ENCODE measurements around the gene HHIP.

The HHIP gene

DNA sequence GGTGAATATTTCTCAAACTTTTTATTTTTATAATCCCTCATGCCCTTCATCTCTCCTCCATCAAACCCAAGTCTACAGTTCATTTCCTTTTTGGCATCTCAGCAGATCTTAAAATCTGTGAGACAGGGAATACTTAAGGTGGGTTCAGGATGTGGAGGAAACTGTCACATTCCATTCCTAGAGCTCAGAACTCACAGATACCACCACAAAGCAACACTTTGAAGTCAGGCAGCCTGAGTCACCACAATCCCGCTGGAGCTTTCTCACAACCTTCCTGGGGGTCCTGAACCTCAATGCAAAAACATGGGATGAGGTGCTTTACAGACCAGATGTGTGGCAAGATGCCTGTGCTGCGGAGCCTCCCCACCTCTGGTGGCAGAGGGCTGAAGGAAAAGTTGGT lies 63.2 kb downstream of the HHIP start:
- no peaks in the 10 kb centered on the region for H3K9me3 ChIP-seq (ENCODE audit: control insufficient read depth, insufficient read depth, low read depth, low read length)
- H3K4me3 ChIP-seq (ENCODE audit: low read depth, low read length): no peak overlapping the region
- H3K27ac ChIP-seq (ENCODE audit: low read depth, low read length): no peak overlapping the region
- no peaks in the 10 kb centered on the region for H3K27me3 ChIP-seq (ENCODE audit: control insufficient read depth, insufficient read depth, low read length)
- peaks cover 7% of the 10 kb centered on the region; the same call in 1 of the 2 replicates for H3K4me1 ChIP-seq (ENCODE audit: control insufficient read depth, insufficient read depth, low read length)
- H3K36me3 ChIP-seq (ENCODE audit: control insufficient read depth, insufficient read depth, low read length): no peaks in the 10 kb centered on the region
- no peak overlapping the region for H3K9ac ChIP-seq (ENCODE audit: low read length)

DNA sequence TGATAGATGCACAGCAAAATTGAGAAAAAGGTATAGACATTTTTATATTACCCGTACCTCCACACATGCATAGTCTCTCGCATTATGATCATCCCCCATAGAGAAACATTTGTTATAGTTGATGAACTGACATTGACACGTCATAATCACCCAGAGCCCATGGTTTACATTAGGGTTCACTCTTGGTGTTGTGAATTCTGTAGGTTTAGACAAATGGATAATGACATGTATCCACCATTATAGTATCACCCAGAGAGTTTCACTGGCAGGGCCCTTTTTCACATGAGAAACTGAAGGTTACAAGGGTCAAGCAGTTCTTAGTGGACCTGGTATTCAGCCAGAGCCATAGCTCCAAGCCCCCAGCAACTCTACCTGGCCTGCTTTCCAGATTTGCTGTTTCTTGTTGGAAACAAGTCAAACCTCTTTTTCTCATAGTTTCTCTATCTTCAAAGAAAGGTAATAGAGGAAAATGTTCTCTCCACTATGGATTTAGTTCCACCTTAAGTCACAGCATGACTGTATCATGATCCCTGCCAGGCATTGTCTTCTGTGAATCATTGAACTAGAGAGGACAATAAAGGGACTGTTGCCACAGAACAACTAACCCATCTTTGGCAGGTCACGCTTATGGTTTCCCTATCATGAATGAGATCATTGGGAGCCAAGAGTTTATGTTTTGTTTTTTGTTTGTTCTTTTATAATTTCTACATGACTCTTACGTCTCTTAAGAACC lies 64.0 kb downstream of the HHIP start:
- Histone ChIP-seq H3K9ac (ENCODE audit: low read length) (no peak overlapping the region), H3K36me3 (ENCODE audit: control insufficient read depth, insufficient read depth, low read length) (no peaks in the 10 kb centered on the region), H3K4me3 (ENCODE audit: low read depth, low read length) (no peak overlapping the region), H3K9me3 (ENCODE audit: control insufficient read depth, insufficient read depth, low read depth, low read length) (no peaks in the 10 kb centered on the region), H3K27ac (ENCODE audit: low read depth, low read length) (no peak overlapping the region), H3K27me3 (ENCODE audit: control insufficient read depth, insufficient read depth, low read length) (no peaks in the 10 kb centered on the region), H3K4me1 (ENCODE audit: control insufficient read depth, insufficient read depth, low read length) (peaks cover 7% of the 10 kb centered on the region; the same call in 1 of the 2 replicates)

DNA sequence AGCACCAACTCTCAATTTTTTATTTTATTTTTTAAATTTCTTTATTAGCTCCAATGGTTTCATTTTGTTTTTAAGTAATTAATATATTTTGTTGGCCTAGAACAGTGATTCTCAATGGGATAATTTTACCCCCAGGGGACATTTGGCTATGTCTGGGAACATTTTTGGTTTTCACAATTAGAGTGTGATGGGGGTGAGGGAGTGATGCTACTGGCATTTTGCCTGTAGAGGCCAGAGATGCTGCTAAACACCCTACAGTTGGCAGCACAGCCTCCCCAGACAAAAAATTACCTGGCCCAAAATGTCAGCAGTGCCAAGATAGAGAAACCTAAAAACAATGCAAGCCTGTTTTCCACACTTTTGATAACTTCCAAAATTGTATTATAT lies 64.6 kb downstream of the HHIP start:
- no peak overlapping the region for H3K4me3 ChIP-seq (ENCODE audit: low read depth, low read length)
- no peaks in the 10 kb centered on the region for H3K9me3 ChIP-seq (ENCODE audit: control insufficient read depth, insufficient read depth, low read depth, low read length)
- peaks cover 7% of the 10 kb centered on the region; the same call in 1 of the 2 replicates for H3K4me1 ChIP-seq (ENCODE audit: control insufficient read depth, insufficient read depth, low read length)
- H3K36me3 ChIP-seq (ENCODE audit: control insufficient read depth, insufficient read depth, low read length): no peaks in the 10 kb centered on the region
- no peak overlapping the region for H3K27ac ChIP-seq (ENCODE audit: low read depth, low read length)
- H3K27me3 ChIP-seq (ENCODE audit: control insufficient read depth, insufficient read depth, low read length): no peaks in the 10 kb centered on the region
- no peak overlapping the region for H3K9ac ChIP-seq (ENCODE audit: low read length)

DNA sequence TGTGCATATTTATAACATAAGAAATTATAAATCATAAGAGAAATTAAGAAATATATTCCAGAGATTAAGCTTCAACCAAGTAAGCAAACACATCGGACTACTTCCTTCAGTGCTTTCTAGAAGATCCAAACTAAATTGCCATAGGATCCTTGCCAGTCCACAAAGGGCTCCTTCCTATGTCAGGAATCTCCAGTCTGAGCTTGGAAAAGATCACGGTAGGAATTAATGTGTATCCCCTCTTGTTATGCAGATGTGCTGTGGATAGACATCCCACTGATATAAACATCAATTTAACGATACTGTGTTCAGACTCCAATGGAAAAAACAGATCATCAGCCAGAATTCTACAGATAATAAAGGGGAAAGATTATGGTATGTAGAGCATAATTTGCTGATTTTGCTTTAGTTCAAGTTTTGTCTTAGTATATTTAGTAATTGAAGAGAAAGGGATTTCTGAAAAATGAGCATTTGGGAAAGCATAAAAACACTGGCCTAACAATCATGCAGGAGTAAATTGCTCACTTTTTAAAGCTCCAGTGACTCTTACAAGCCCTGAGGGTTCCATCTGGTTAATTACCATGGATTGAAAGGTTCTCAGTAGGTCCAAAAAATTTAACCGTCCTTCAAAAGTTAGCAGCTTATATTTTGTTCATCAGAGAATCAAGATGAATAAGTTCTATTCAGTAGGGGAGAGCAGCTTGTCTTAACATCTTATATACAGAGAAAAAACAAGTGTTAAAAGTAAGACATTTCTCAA lies 65.9 kb downstream of the HHIP start:
- Histone ChIP-seq H3K4me3 (ENCODE audit: low read depth, low read length) (no peak overlapping the region), H3K4me1 (ENCODE audit: control insufficient read depth, insufficient read depth, low read length) (0 out of 2 replicates have a peak, but pooled peaks cover 5% of the 10 kb centered on the region), H3K27me3 (ENCODE audit: control insufficient read depth, insufficient read depth, low read length) (no peaks in the 10 kb centered on the region), H3K9ac (ENCODE audit: low read length) (no peak overlapping the region), H3K9me3 (ENCODE audit: control insufficient read depth, insufficient read depth, low read depth, low read length) (no peaks in the 10 kb centered on the region), H3K36me3 (ENCODE audit: control insufficient read depth, insufficient read depth, low read length) (no peaks in the 10 kb centered on the region), H3K27ac (ENCODE audit: low read depth, low read length) (no peak overlapping the region)

DNA sequence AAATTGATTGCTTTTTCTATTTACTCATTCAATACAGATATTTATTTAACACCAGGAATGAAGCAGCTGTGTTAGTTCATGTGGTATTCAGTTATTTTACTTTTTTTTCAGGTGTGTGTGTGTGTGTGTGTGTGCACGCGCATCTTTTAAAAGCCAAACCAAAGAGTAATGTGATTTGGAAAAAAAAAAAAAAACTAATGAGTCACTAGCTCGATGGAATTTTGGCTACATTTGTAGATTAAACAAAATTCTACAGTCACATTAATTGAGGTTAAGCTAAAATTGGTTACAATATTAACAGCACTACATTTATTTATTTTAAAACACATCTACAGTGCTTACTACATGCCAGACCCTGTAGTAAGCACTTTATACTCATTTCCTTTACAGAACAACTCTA lies 66.8 kb downstream of the HHIP start:
- Histone ChIP-seq H3K36me3 (ENCODE audit: control insufficient read depth, insufficient read depth, low read length) (no peaks in the 10 kb centered on the region), H3K27me3 (ENCODE audit: control insufficient read depth, insufficient read depth, low read length) (no peaks in the 10 kb centered on the region), H3K27ac (ENCODE audit: low read depth, low read length) (no peak overlapping the region), H3K9ac (ENCODE audit: low read length) (no peak overlapping the region), H3K9me3 (ENCODE audit: control insufficient read depth, insufficient read depth, low read depth, low read length) (no peaks in the 10 kb centered on the region), H3K4me1 (ENCODE audit: control insufficient read depth, insufficient read depth, low read length) (0 out of 2 replicates have a peak, but pooled peaks cover 5% of the 10 kb centered on the region), H3K4me3 (ENCODE audit: low read depth, low read length) (no peak overlapping the region)

DNA sequence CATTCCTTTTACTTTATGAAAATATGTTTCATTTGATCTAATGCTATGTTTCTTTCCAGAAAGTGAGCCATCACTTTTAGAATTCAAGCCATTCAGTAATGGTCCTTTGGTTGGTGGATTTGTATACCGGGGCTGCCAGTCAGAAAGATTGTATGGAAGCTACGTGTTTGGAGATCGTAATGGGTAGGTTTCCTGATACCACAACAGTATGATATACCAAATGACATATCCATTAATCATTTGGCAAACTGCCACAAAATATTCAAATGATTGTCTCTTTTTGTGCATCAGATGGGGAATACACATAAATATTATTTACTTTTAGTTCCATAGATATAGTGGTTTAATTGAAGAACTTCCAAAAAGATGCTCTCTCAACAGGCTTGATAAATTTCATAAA lies 68.2 kb downstream of the HHIP start:
- H3K27ac ChIP-seq (ENCODE audit: low read depth, low read length): no peak overlapping the region
- no peak overlapping the region for H3K9ac ChIP-seq (ENCODE audit: low read length)
- no peak overlapping the region for H3K4me3 ChIP-seq (ENCODE audit: low read depth, low read length)
- no peaks in the 10 kb centered on the region for H3K27me3 ChIP-seq (ENCODE audit: control insufficient read depth, insufficient read depth, low read length)
- H3K4me1 ChIP-seq (ENCODE audit: control insufficient read depth, insufficient read depth, low read length): 0 out of 2 replicates have a peak, but pooled peaks cover 5% of the 10 kb centered on the region
- H3K36me3 ChIP-seq (ENCODE audit: control insufficient read depth, insufficient read depth, low read length): no peaks in the 10 kb centered on the region
- H3K9me3 ChIP-seq (ENCODE audit: control insufficient read depth, insufficient read depth, low read depth, low read length): no peaks in the 10 kb centered on the region

DNA sequence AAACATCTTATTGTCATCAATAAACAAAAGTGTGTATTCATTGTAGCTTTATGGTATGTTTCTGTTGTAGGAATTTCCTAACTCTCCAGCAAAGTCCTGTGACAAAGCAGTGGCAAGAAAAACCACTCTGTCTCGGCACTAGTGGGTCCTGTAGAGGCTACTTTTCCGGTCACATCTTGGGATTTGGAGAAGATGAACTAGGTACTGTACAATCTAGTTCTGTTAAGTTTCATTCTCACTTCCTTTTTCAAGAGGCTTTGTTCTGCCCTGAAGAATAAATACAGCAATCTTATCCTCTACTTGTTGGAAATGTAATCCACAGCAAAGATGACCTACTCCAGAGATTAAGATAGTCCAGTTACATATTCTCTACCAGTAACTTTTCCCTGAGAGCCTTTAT lies 69.3 kb downstream of the HHIP start:
- H3K4me3 ChIP-seq (ENCODE audit: low read depth, low read length): no peak overlapping the region
- no peaks in the 10 kb centered on the region for H3K36me3 ChIP-seq (ENCODE audit: control insufficient read depth, insufficient read depth, low read length)

DNA sequence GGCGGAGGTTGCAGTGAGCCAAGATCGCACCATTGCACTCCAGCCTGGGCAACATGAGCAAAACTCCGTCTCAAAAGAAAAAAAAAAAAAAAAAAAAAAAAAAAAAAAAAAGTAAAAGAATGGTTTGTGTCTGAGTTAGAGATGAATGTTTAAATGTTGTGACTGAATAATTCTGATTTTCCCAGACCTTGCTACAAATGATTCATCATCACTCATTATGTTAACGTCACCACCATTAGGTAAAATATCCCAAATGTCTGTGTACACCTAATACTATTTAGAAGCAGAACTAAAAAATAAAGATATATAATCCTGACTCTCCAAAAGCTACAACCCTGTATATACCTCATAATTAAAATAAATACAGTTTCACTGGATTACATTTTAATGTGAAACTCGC lies 70.8 kb downstream of the HHIP start:
- Histone ChIP-seq H3K9me3 (ENCODE audit: control insufficient read depth, insufficient read depth, low read depth, low read length) (no peaks in the 10 kb centered on the region), H3K9ac (ENCODE audit: low read length) (no peak overlapping the region), H3K4me1 (ENCODE audit: control insufficient read depth, insufficient read depth, low read length) (peaks cover 9% of the 10 kb centered on the region; the same call in 1 of the 2 replicates), H3K27ac (ENCODE audit: low read depth, low read length) (no peak overlapping the region), H3K4me3 (ENCODE audit: low read depth, low read length) (no peak overlapping the region), H3K36me3 (ENCODE audit: control insufficient read depth, insufficient read depth, low read length) (no peaks in the 10 kb centered on the region), H3K27me3 (ENCODE audit: control insufficient read depth, insufficient read depth, low read length) (no peaks in the 10 kb centered on the region)

More for the DNA sequence above, 69.3 kb downstream of the HHIP start:
- H3K27me3 ChIP-seq (ENCODE audit: control insufficient read depth, insufficient read depth, low read length): no peaks in the 10 kb centered on the region
- no peak overlapping the region for H3K27ac ChIP-seq (ENCODE audit: low read depth, low read length)
- peaks cover 6% of the 10 kb centered on the region; the same call in 1 of the 2 replicates for H3K4me1 ChIP-seq (ENCODE audit: control insufficient read depth, insufficient read depth, low read length)
- H3K9me3 ChIP-seq (ENCODE audit: control insufficient read depth, insufficient read depth, low read depth, low read length): no peaks in the 10 kb centered on the region
- no peak overlapping the region for H3K9ac ChIP-seq (ENCODE audit: low read length)

DNA sequence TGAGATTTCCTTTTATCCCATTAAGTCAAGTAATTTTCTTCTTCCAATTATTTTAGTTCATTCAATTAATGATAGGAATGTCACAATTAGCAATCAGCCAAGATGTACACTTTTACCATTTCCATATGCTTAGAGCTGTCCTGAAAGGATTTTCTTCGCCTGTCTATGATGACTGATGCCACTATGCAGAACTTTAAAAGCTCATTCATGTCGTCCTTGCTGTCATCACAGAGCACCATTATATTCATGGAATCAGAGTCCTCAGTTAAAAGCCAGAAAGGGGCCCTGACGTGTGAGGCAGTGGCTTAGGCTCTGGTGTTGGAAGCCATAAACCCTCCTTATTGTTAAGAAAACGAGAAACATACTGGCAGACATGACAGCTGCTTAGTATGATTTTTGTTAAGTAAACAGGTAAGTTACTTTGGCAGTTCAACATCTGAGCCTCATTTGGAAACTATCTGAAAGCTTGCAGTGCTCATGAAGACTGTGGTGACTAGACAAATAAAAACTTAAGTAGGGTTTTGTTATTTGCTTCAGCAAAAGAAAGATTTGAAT lies 73.1 kb downstream of the HHIP start:
- no peak overlapping the region for H3K27ac ChIP-seq (ENCODE audit: low read depth, low read length)
- H3K4me1 ChIP-seq (ENCODE audit: control insufficient read depth, insufficient read depth, low read length): peaks cover 6% of the 10 kb centered on the region; the same call in 1 of the 2 replicates
- H3K36me3 ChIP-seq (ENCODE audit: control insufficient read depth, insufficient read depth, low read length): no peaks in the 10 kb centered on the region
- H3K27me3 ChIP-seq (ENCODE audit: control insufficient read depth, insufficient read depth, low read length): no peaks in the 10 kb centered on the region
- no peaks in the 10 kb centered on the region for H3K9me3 ChIP-seq (ENCODE audit: control insufficient read depth, insufficient read depth, low read depth, low read length)
- no peak overlapping the region for H3K4me3 ChIP-seq (ENCODE audit: low read depth, low read length)
- H3K9ac ChIP-seq (ENCODE audit: low read length): no peak overlapping the region

DNA sequence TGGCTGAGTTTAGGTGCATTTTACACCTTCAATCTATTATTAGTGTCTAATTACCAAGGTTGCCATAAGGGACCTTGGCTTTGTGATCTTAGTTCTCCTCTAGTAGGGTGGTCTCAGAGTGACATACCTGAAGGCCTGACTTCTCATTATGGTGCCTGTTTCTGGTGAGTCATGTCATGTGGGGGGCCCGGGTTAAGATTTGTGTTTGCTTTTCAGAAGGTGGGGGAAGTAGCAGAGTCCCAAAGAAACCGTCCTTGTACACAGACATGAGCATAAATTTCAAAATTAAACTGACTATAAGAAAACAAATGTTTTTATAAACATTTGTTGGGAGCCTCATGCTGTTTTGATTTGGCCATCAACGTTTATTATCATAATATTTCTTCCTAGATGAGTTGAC lies 74.5 kb downstream of the HHIP start:
- no peak overlapping the region for H3K27ac ChIP-seq (ENCODE audit: low read depth, low read length)
- no peaks in the 10 kb centered on the region for H3K36me3 ChIP-seq (ENCODE audit: control insufficient read depth, insufficient read depth, low read length)
- H3K27me3 ChIP-seq (ENCODE audit: control insufficient read depth, insufficient read depth, low read length): no peaks in the 10 kb centered on the region
- no peak overlapping the region for H3K9ac ChIP-seq (ENCODE audit: low read length)
- H3K4me3 ChIP-seq (ENCODE audit: low read depth, low read length): no peak overlapping the region
- H3K9me3 ChIP-seq (ENCODE audit: control insufficient read depth, insufficient read depth, low read depth, low read length): no peaks in the 10 kb centered on the region
- peaks cover 6% of the 10 kb centered on the region; the same call in 1 of the 2 replicates for H3K4me1 ChIP-seq (ENCODE audit: control insufficient read depth, insufficient read depth, low read length)

DNA sequence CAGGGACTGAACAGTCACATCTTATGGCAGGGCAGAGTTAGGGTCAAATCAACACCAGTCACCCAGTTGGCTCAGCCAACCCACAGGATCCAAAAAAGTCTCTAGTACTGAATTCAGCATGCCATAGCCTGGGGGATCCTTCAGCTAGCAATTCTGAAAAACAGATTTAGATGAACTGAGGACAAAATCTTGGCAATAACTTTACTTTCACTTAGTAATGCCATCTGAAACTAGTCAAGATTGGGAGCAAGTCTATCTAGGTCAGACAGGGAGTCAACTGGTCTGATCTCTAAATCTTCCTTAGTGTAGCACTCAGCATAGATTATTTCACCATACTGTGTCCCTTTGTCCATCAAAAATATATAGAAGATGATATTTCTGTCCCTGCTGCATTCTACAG lies 76.0 kb downstream of the HHIP start:
- no peak overlapping the region for H3K27ac ChIP-seq (ENCODE audit: low read depth, low read length)
- H3K4me3 ChIP-seq (ENCODE audit: low read depth, low read length): no peak overlapping the region
- no peak overlapping the region for H3K9ac ChIP-seq (ENCODE audit: low read length)
- no peaks in the 10 kb centered on the region for H3K9me3 ChIP-seq (ENCODE audit: control insufficient read depth, insufficient read depth, low read depth, low read length)
- H3K4me1 ChIP-seq (ENCODE audit: control insufficient read depth, insufficient read depth, low read length): peaks cover 6% of the 10 kb centered on the region; the same call in 1 of the 2 replicates
- no peaks in the 10 kb centered on the region for H3K36me3 ChIP-seq (ENCODE audit: control insufficient read depth, insufficient read depth, low read length)
- no peaks in the 10 kb centered on the region for H3K27me3 ChIP-seq (ENCODE audit: control insufficient read depth, insufficient read depth, low read length)
